PC-9 (cell line): ENCODE results near the gene PPM1B. TPM values are rescaled to one million over a fixed set of nuclear protein-coding genes. Genes with fewer than 3 reads are reported as not detected.

Experiments
- BruUV-seq: library from RNA; stranded (reverse); fragments of 400-500 nt; replicated peaks from 2 replicates; lab custom pipeline; 2021; lab: Mats Ljungman, UMichigan
- CTCF ChIA-PET: fragments of 300-600 bp; sonication (Branson Sonifier 250); formaldehyde crosslinking; loops from one replicate; lab custom pipeline; 2022; ENCODE audit warnings: antibody characterized with exemption; lab: Charles Lee
- POLR2A ChIA-PET: fragments of 300-600 bp; sonication (Branson Sonifier 250); formaldehyde crosslinking; loops from one replicate; lab custom pipeline; 2022; ENCODE audit warnings: antibody characterized with exemption; ENCODE audit not compliant: unreplicated experiment; lab: Charles Lee
- DNase-seq, 2 experiments: peaks; one replicate each; pipeline versions ENCODE4 v3.0.0 to v3.0.0-alpha.2; 2015 to 2022; ENCODE audit warnings: mixed read lengths in 1 of 2
- H2AFZ ChIP-seq: fragments of 200-600 bp; sonication (generic); 2 replicates; pipeline ENCODE4 v1.8.1; 2017; ENCODE audit warnings: antibody characterized with exemption
- H3F3A ChIP-seq: fragments of 200-600 bp; sonication (generic); 2 replicates; pipeline ENCODE4 v1.8.1; 2017; ENCODE audit warnings: antibody characterized with exemption, mild to moderate bottlenecking, low read depth; ENCODE audit not compliant: insufficient read depth
- H3K27ac ChIP-seq: fragments of 200-600 bp; sonication (generic); 2 replicates; pipeline ENCODE4 v1.6.1; 2016; ENCODE audit warnings: mixed run types
- H3K27me3 ChIP-seq: fragments of 200-600 bp; sonication (generic); 2 replicates; pipeline ENCODE4 v1.6.1; 2016; ENCODE audit warnings: low read depth, mixed run types; ENCODE audit not compliant: insufficient read depth
- H3K36me3 ChIP-seq: fragments of 200-600 bp; sonication (generic); 2 replicates; pipeline ENCODE4 v1.6.1; 2016; ENCODE audit warnings: low read depth, mixed run types
- H3K4me1 ChIP-seq: fragments of 200-600 bp; sonication (generic); replicated peaks from 2 replicates; pipeline ENCODE4 v1.6.1; 2016; ENCODE audit warnings: mixed run types; ENCODE audit not compliant: insufficient read depth
- H3K4me2 ChIP-seq: fragments of 200-600 bp; sonication (generic); 2 replicates; pipeline ENCODE4 v1.6.1; 2017; ENCODE audit warnings: mixed run types
- H3K4me3 ChIP-seq: fragments of 200-600 bp; sonication (generic); 2 replicates; pipeline ENCODE4 v1.6.1; 2016; ENCODE audit warnings: mixed run types
- H3K79me2 ChIP-seq: fragments of 200-600 bp; sonication (generic); 2 replicates; pipeline ENCODE4 v1.6.1; 2017; ENCODE audit warnings: low read depth, mixed run types
- H3K9me2 ChIP-seq: fragments of 200-600 bp; sonication (generic); 2 replicates; pipeline ENCODE4 v1.8.1; 2017; ENCODE audit warnings: mild to moderate bottlenecking; ENCODE audit not compliant: insufficient read depth
- H3K9me3 ChIP-seq: fragments of 200-600 bp; sonication (generic); 2 replicates; pipeline ENCODE4 v1.8.1; 2016; ENCODE audit warnings: low read depth; ENCODE audit not compliant: insufficient read depth
- H4K20me1 ChIP-seq: fragments of 200-600 bp; sonication (generic); 2 replicates; pipeline ENCODE4 v1.8.1; 2017; ENCODE audit not compliant: insufficient read depth
- CTCF ChIP-seq: fragments of 200-600 bp; sonication (generic); conservative IDR thresholded peaks from 2 replicates; pipeline ENCODE4 v1.6.1; 2017; ENCODE audit warnings: mixed run types, antibody characterized with exemption, mild to moderate bottlenecking, moderate library complexity
- EZH2 ChIP-seq: fragments of 200-600 bp; sonication (generic); IDR thresholded peaks from 2 replicates; pipeline ENCODE4 v1.8.0; 2017; ENCODE audit warnings: antibody characterized with exemption, low read depth
- intact Hi-C: fragments of 100-400 bp; cut with micrococcal nuclease; formaldehyde crosslinking; loops from one replicate; pipeline ENCODE4 v1.10.0; 2022; ENCODE audit not compliant: unreplicated experiment
- total RNA-seq: library from RNA; stranded (reverse); gene quantifications from 2 replicates; pipeline ENCODE4 v1.2.3, GENCODE V29; 2021

Gene PPM1B
- total RNA-seq, 1 experiment from 2014 or later, result 45.0 TPM

GRCh38 chr2:44245083-44245861, 76.6 kb downstream of the PPM1B start:
- no TSS peak for BruUV-seq
- H3K9me2 ChIP-seq, result no peaks in the 10 kb centered on the region
- no peaks in the 10 kb centered on the region for H3K36me3 ChIP-seq
- H3F3A ChIP-seq, result peaks cover 9% of the 10 kb centered on the region
- intact Hi-C loops, result loop anchor here (2.0 to 10.0 kb wide), 2 partner anchors 150 to 158 kb away; no protein-coding TSS in a partner anchor
- ChIA-PET CTCF (interaction anchor here (0.7 to 1.2 kb wide), 2 partner anchors 117 to 653 kb away, joined by 3 to 17 read pairs; partner anchors contain the start of gene CAMKMT), POLR2A (no interaction called here)
- DNase-seq, result peak in 1 of 2 experiments; percentile 64
- H3K9me3 ChIP-seq, result no peaks in the 10 kb centered on the region
- H3K27ac ChIP-seq, result no peak overlapping the region
- H2AFZ ChIP-seq, result no peak overlapping the region
- no peak overlapping the region for H3K4me2 ChIP-seq
- no peak overlapping the region for H3K4me3 ChIP-seq
- H4K20me1 ChIP-seq, result no peaks in the 10 kb centered on the region
- H3K27me3 ChIP-seq, result no peaks in the 10 kb centered on the region
- TF ChIP-seq CTCF (no peak), EZH2 (no peak)
- H3K79me2 ChIP-seq, result no peaks in the 10 kb centered on the region
- H3K4me1 ChIP-seq, result peaks cover 17% of the 10 kb centered on the region

GRCh38 chr2:44246436-44246835, 77.8 kb downstream of the PPM1B start:
- H3K79me2 ChIP-seq, result no peaks in the 10 kb centered on the region
- no peak overlapping the region for H3K4me2 ChIP-seq
- H3K4me1 ChIP-seq, result peaks cover 17% of the 10 kb centered on the region
- TF ChIP-seq CTCF, result no peak
- TF ChIP-seq EZH2, result no peak
- H2AFZ ChIP-seq, result no peak overlapping the region
- H4K20me1 ChIP-seq, result no peaks in the 10 kb centered on the region
- ChIA-PET POLR2A (interaction anchor here (0.6 kb wide), 1 partner anchor 8 kb away, joined by 3 read pairs; no protein-coding TSS in a partner anchor), CTCF (interaction anchor here (0.6 kb wide), 1 partner anchor 60 kb away, joined by 10 read pairs; no protein-coding TSS in a partner anchor)
- peak in 1 of 2 experiments; percentile 60 for DNase-seq
- BruUV-seq, result no TSS peak
- H3K27ac ChIP-seq, result no peak overlapping the region
- H3K27me3 ChIP-seq, result no peaks in the 10 kb centered on the region
- H3K4me3 ChIP-seq, result no peak overlapping the region
- peaks cover 9% of the 10 kb centered on the region for H3F3A ChIP-seq
- no peaks in the 10 kb centered on the region for H3K9me3 ChIP-seq
- H3K36me3 ChIP-seq, result no peaks in the 10 kb centered on the region
- no peaks in the 10 kb centered on the region for H3K9me2 ChIP-seq
- intact Hi-C loops, result loop anchor here (10.0 kb wide), 1 partner anchor 148 kb away; no protein-coding TSS in a partner anchor

GRCh38 chr2:44246840-44247369, 78.2 kb downstream of the PPM1B start:
- no peaks in the 10 kb centered on the region; the same call in 1 of the 2 replicates for H3K9me3 ChIP-seq
- no TSS peak for BruUV-seq
- ChIA-PET POLR2A (interaction anchor here (0.6 kb wide), 1 partner anchor 8 kb away, joined by 3 read pairs; no protein-coding TSS in a partner anchor), CTCF (interaction anchor here (0.6 kb wide), 1 partner anchor 61 kb away, joined by 10 read pairs; no protein-coding TSS in a partner anchor)
- H3K4me2 ChIP-seq, result no peak overlapping the region
- no peaks in the 10 kb centered on the region for H3K36me3 ChIP-seq
- H3F3A ChIP-seq, result peaks cover 9% of the 10 kb centered on the region
- no peak for DNase-seq
- H3K4me3 ChIP-seq, result no peak overlapping the region
- no peaks in the 10 kb centered on the region for H3K27me3 ChIP-seq
- H3K4me1 ChIP-seq, result peaks cover 17% of the 10 kb centered on the region
- no peaks in the 10 kb centered on the region for H3K9me2 ChIP-seq
- no peak overlapping the region for H3K27ac ChIP-seq
- no peaks in the 10 kb centered on the region for H4K20me1 ChIP-seq
- H2AFZ ChIP-seq, result no peak overlapping the region
- TF ChIP-seq EZH2 (no peak), CTCF (no peak)
- H3K79me2 ChIP-seq, result no peaks in the 10 kb centered on the region
- intact Hi-C loops, result loop anchor here (10.0 kb wide), 1 partner anchor 148 kb away; no protein-coding TSS in a partner anchor
